ENCODE results near the gene DEK.
"Not testable (repeated sequence)": the region's sequence is repeated elsewhere in the genome, so short reads cannot be mapped to it uniquely, and the experiment has no call there.

DEK gene, protein sequence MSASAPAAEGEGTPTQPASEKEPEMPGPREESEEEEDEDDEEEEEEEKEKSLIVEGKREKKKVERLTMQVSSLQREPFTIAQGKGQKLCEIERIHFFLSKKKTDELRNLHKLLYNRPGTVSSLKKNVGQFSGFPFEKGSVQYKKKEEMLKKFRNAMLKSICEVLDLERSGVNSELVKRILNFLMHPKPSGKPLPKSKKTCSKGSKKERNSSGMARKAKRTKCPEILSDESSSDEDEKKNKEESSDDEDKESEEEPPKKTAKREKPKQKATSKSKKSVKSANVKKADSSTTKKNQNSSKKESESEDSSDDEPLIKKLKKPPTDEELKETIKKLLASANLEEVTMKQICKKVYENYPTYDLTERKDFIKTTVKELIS

GRCh38 chr6:18264219-18264922, at the start of gene DEK:
TSS of gene DEK (minus strand) at chr6:18264530. CDS start at chr6:18263987, 543 bp downstream.
- DNase-seq: peak; percentile 86

- DNase-seq: no peak
These were observed 48.0 kb upstream of the DEK start for GRCh38 chr6:18312368-18312767.

GRCh38 chr6:18310010-18310409, 45.7 kb upstream of the DEK start:
- not testable (repeated sequence) for DNase-seq

GRCh38 chr6:18309046-18309445, 44.7 kb upstream of the DEK start:
- no peak for DNase-seq

GRCh38 chr6:18308070-18308735, 43.9 kb upstream of the DEK start:
- no peak for DNase-seq

DNA sequence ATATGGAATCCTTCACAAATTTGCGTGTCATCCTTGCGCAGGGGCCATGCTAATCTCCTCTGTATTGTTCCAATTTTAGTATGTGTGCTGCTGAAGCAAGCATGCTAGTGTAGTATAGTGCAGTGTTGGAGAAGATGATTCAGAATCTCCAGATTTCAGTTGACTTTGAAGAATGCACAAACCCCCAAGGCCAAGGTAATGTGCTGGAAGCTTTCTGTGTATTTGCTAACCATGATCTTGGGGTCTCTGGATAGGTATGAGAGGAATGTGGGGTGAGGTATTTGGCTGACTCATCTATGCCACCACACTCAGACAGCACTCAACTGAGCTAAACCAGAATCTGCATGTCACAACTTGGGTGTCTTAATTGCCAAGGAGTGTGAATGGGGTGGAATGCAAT, 42.6 kb upstream of the DEK start:
- DNase-seq: no peak

DNA sequence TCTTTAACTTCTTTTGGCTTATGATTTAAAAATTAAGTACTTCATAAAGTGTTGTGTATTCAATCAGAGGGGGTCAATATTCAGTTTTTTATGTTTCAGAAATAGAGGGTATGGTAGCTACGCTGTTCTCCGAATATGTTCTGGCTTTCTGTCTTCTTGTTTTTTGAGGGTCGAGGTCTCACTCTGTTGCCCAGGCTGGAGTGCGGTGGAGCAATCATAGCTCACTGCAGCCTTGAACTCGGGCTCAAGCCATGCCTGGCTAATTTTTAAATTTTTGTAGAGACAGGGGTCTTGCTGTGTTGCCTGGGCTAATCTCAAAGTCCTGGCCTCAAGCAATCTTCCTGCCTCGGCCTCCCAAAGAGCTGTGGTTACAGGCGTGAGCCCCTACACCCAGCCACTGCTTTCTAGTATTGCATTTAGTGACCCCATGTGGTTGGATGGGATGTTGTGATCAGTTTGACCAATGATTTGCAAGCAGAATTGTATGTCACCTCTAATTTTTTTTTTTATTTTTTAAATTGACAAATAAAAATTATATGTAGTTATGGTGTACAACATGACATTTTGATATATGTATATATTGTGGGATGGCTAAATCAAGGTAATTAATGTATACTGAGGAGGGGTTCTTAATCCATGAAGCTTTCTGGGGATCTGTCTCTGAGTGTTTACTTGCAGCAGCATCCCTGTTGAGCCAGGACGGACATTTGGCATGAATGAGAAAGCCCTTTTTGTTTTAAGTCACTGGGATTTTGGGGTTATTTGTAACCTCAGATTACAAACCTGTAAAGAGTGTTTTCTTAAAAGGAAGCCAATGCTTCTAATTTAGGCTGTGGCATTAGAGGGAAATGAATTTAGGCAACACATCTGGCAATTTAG, 38.5 kb upstream of the DEK start:
- no peak for DNase-seq

- DNase-seq: no peak
These were observed 29.0 kb upstream of the DEK start for GRCh38 chr6:18293076-18293904.

DNA sequence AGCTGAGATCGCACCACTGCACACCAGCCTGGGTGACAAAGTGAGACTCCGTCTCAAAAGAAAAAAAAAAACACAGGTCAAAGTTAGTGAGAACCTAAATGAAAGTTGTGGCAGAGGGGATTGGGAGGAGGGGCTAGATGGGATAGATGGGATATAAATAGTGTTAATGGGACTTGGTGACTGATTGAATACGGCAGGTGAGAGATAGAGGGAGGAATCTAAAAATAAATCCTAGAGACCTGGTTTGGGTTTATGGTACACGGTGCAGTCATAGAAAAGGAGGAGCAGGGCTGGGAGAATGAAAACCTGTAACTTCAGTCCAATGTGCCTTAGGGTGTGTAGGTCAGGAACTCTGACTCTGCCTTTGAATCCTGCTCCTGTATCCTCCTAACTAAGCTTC, 25.0 kb upstream of the DEK start:
- DNase-seq: no peak

- no peak for DNase-seq
These were observed 19.9 kb upstream of the DEK start for GRCh38 chr6:18284261-18284660.

- no peak for DNase-seq
These were observed 17.2 kb upstream of the DEK start for GRCh38 chr6:18281564-18281963.

DNA sequence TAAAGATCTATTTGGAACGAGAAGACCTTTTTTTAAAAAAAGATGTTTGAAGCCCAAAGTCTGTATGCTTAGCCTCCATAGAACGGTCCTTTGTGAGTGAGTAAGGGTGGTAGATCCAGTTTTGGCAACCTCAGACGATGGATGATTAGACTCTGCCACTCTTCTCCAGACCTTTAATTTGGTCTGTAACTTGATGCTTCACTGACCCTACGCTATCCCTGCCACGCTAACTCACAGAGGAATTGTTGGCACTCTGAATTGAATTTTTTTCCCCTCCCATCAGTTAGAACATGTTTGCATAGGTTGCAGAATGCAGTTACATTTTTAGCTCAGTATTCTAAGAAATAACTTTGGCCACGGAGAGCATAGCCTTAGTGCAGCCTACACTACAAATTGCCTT, 15.8 kb upstream of the DEK start:
- no peak for DNase-seq

DNA sequence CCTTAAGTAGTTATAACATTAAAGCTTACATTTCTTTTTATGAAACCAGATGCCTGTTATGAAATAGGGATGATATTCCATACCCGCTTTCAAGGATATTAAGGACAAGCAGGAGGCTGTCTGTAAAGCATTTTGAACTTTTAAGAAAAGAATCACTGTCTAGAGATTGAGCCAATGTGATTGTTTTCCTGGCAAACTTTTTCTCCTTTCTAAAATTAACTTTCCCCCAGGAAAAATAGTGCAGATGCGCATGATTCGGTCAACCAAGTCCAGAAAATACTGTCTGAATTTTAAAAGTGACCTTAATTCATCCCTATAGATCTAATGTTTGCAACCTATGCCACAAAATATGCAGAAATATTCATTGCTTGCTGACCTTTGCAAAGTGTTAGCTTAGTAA, 15.1 kb upstream of the DEK start:
- DNase-seq: no peak

DNA sequence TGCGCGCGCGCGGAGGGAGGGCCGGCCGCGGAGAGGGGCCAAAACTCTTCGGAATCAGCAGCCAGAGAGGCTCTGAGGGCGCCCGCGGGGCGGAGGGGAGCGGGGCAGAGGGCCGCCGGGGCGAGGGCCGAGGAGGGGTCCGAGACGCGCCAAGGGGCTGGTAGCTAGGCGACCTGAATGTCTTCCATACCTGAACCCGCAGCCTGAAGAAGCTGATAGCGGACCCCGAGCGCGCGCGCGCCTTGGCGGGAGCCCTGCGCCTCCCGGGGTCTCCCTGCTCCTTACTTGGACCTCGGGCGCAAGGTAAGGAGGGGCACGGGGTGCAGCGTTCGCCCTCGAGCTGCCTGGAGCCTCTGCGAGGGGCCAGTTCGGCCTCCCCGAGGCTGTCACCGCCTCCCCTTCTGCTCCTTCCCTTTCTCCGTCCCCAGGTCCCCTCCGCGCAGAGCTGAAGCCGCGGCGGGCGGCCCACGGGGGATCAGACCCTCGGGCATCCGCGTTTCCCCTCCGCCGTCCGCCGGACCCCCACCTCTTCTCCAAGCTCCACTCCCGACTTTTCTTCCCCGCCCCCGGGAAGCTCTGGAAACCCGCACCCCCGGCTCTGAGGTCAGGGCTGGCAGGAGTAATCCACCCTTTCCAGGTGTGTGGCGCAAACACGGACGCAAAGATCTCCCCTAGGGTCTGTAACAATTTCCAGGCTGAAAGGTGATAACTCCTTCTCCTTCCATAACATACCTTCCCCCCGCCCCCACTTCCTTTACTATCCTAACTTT, 13.1 kb upstream of the DEK start:
- no peak for DNase-seq

- DNase-seq: no peak
These were observed 12.4 kb upstream of the DEK start for GRCh38 chr6:18276610-18277236.

GRCh38 chr6:18270216-18270615, 5.9 kb upstream of the DEK start:
- DNase-seq: no peak

DNA sequence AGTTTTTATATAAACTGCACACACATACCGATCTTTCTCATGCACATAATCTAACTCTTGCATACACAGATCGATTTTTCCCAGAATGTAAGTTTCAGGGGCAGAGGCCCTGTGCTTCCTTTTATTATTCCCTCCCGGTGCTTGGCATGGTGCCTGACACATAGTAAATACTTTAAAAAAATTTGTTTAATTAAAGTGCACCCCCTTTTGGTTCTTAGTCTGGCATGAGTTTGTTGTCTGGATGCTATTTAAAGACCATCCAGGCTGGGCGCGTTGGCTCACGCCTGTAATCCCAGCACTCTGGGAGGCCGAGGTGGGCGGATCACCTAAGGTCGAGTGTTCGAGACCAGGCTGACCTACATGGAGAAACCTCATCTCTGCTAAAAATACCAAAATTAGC, 5.4 kb upstream of the DEK start:
- DNase-seq: no peak

- DNase-seq: peak; percentile 28
These were observed 4.9 kb upstream of the DEK start for GRCh38 chr6:18269253-18269652.

DNA sequence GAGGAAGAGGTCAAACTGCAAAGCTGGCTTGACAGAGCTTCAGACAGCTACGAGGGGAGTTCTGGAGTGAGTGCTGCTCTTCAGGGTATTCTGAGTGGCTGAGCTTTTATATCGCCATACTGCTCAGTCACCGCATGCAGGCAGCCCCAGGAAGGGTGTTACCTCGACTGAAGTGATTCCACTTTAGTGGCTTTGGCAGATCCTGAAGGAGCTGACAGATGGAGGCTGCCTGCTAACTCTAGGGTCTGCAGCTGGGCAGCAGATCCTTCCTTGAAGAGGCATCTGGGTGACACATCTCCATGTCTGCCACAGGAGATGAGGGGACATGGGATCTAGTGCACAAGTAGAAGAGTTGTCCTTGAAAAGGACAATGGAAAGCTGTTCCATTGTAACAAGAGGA, 3.7 kb upstream of the DEK start:
- DNase-seq: no peak

DNA sequence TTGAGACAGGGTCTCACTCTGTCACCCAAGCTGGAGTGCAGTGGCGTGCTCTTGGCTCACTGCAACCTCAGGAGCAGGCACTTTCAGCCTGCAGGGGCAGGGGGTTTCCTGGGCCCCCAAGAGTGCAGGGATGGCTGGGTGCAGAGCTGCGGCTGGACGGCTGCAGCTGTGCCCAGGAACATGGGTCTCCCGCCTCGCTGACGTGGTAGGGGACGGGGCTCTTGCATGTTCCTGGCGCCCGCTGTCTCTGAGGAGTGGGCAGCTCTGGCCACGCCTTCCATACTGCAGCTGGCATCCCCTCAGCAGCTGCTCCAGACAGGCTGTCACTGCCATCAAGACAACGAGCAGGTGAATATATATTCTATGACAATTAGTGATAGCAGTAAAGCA, 2.2 kb upstream of the DEK start:
- no peak for DNase-seq

Measured in CD4-positive, alpha-beta T cell treated with Interleukin-10 for 1 hour (primary cell).